Liver (tissue), 9 donors: Measurements from ENCODE around the gene EDIL3. TPM values are rescaled to one million over a fixed set of nuclear protein-coding genes. Genes with fewer than 3 reads are reported as not detected.

ENCODE experiments used
- DNase-seq: peaks from one replicate; pipeline ENCODE4 v3.0.0-alpha.2; 2017; ENCODE audit warnings: low spot score
- H3K27ac ChIP-seq, 2 donors: one replicate each; pipeline ENCODE4 v1.7.0; 2013; ENCODE audit warnings: inconsistent platforms in 2 of 2, low read length in 2 of 2, control low read depth in 1 of 2, low read depth in 1 of 2, mild to moderate bottlenecking in 1 of 2
- H3K27me3 ChIP-seq, 4 donors: one replicate each; pipeline versions ENCODE4 v1.6.1 to v1.7.0; 2013; ENCODE audit warnings: low read length in 3 of 4, inconsistent platforms in 1 of 4, mild to moderate bottlenecking in 1 of 4, moderate library complexity in 1 of 4; ENCODE audit not compliant: control insufficient read depth in 4 of 4, insufficient read depth in 4 of 4
- H3K36me3 ChIP-seq, 4 donors: one replicate each; pipeline versions ENCODE4 v1.6.1 to v1.7.0; 2013; ENCODE audit warnings: low read length in 3 of 4, mild to moderate bottlenecking in 3 of 4, low read depth in 1 of 4, moderate library complexity in 1 of 4; ENCODE audit not compliant: control insufficient read depth in 4 of 4, insufficient read depth in 3 of 4
- H3K4me1 ChIP-seq, 4 donors: one replicate each; pipeline versions ENCODE4 v1.6.1 to v1.7.0; 2013; ENCODE audit warnings: low read length in 3 of 4, mild to moderate bottlenecking in 3 of 4, moderate library complexity in 1 of 4; ENCODE audit not compliant: control insufficient read depth in 4 of 4, insufficient read depth in 4 of 4
- H3K4me3 ChIP-seq, 3 donors: one replicate each; pipeline versions ENCODE4 v1.6.1 to v1.7.0; 2013; ENCODE audit warnings: low read length in 3 of 3, control low read depth in 1 of 3, low read depth in 1 of 3, mild to moderate bottlenecking in 1 of 3
- H3K9ac ChIP-seq, 2 donors: one replicate each; pipeline ENCODE4 v1.7.0; 2013; ENCODE audit warnings: low read length in 2 of 2, mild to moderate bottlenecking in 2 of 2, moderate library complexity in 2 of 2, control low read depth in 1 of 2, low read depth in 1 of 2
- H3K9me3 ChIP-seq, 4 donors: one replicate each; pipeline versions ENCODE4 v1.6.1 to v1.7.0; 2013; ENCODE audit warnings: low read length in 3 of 4; ENCODE audit not compliant: control insufficient read depth in 4 of 4
- EGR1 ChIP-seq, 2 donors: IDR thresholded peaks; 2 replicates each; pipeline ENCODE4 v1.6.1; 2016 to 2018; ENCODE audit warnings: antibody characterized with exemption in 2 of 2, low read depth in 2 of 2
- FOXA1 ChIP-seq: IDR thresholded peaks from 2 replicates; pipeline ENCODE4 v1.6.1; 2016; ENCODE audit warnings: antibody characterized with exemption
- FOXA2 ChIP-seq: IDR thresholded peaks from 2 replicates; pipeline ENCODE4 v1.6.1; 2016; ENCODE audit warnings: antibody characterized with exemption
- HNF4A ChIP-seq, 2 donors: conservative IDR thresholded peaks; 2 replicates each; pipeline ENCODE4 v1.6.1; 2016; ENCODE audit warnings: antibody characterized with exemption in 2 of 2, mild to moderate bottlenecking in 2 of 2
- JUND ChIP-seq, 2 donors: IDR thresholded peaks; 2 replicates each; pipeline ENCODE4 v1.6.1; 2016; ENCODE audit warnings: antibody characterized with exemption in 2 of 2
- NR2F2 ChIP-seq: IDR thresholded peaks from 2 replicates; pipeline ENCODE4 v1.6.1; 2016; ENCODE audit warnings: antibody characterized with exemption
- RAD21 ChIP-seq, 2 donors: IDR thresholded peaks; 2 replicates each; pipeline ENCODE4 v1.6.1; 2016; ENCODE audit warnings: antibody characterized with exemption in 2 of 2, mild to moderate bottlenecking in 2 of 2
- RXRA ChIP-seq, 2 donors: IDR thresholded peaks; 2 replicates each; pipeline ENCODE4 v1.6.1; 2017 to 2018; ENCODE audit warnings: antibody characterized with exemption in 2 of 2, mild to moderate bottlenecking in 1 of 2
- TAF1 ChIP-seq: conservative IDR thresholded peaks from 2 replicates; pipeline ENCODE4 v1.6.1; 2016; ENCODE audit warnings: antibody characterized with exemption, mild to moderate bottlenecking
- YY1 ChIP-seq: IDR thresholded peaks from 2 replicates; pipeline ENCODE4 v1.6.1; 2016; ENCODE audit warnings: antibody characterized with exemption, mild to moderate bottlenecking
- WGBS: extraction: QIAGEN DNeasy Blood & Tissue Kit; methylation state at CpG from one replicate; pipeline ENCODE4 v1.1.7; 2013; 5-methylcytosine and 5-hydroxymethylcytosine counted together
- polyA plus RNA-seq, 2 donors: library from polyadenylated mRNA; stranded (reverse) in 1 of 2; unstranded in 1 of 2; fragments of 200-250 nt in 1 of 2; fragments of >200 nt in 1 of 2; fragmentation: Nextera tagmentation in 1 of 2; extraction: Ambion mirVana in 1 of 2; gene quantifications; one replicate each; pipeline versions ENCODE4 v1.2.1 to v1.2.3, GENCODE V29; 2013 to 2015
- total RNA-seq, 2 donors: library from RNA; depleted of rRNA; stranded (reverse); fragments of >200 nt; gene quantifications; one replicate each; pipeline ENCODE4 v1.2.3, GENCODE V29; 2014
- TF ChIP-seq, protein P1 (sequence below): fragments of 150-350 bp; IDR thresholded peaks from 2 replicates; pipeline ENCODE4 v1.5.1; 2017; ENCODE audit warnings: improper control_type of control experiment, low read depth, low read length; ENCODE audit not compliant: missing input control
- TF ChIP-seq, protein P2 (sequence below): IDR thresholded peaks from 2 replicates; pipeline ENCODE4 v1.6.1; 2016; ENCODE audit warnings: antibody characterized with exemption
- TF ChIP-seq, protein P3 (sequence below): IDR thresholded peaks from 2 replicates; pipeline ENCODE4 v1.6.1; 2016; ENCODE audit warnings: antibody characterized with exemption
- TF ChIP-seq, protein P4 (sequence below): IDR thresholded peaks from 2 replicates; pipeline ENCODE4 v1.6.1; 2016; ENCODE audit warnings: antibody characterized with exemption, mild to moderate bottlenecking
- TF ChIP-seq, protein P5 (sequence below): IDR thresholded peaks from 2 replicates; pipeline ENCODE4 v1.6.1; 2016; ENCODE audit warnings: antibody characterized with exemption
- donor health status: healthy.
- donor health status: healthy.
- donor health status: healthy.
- donor health status: healthy.
- donor health status: healthy.

Gene EDIL3
- total and polyA plus RNA-seq, 4 donors, result 0.33 to 12.0 (median 0.76) TPM

DNA sequence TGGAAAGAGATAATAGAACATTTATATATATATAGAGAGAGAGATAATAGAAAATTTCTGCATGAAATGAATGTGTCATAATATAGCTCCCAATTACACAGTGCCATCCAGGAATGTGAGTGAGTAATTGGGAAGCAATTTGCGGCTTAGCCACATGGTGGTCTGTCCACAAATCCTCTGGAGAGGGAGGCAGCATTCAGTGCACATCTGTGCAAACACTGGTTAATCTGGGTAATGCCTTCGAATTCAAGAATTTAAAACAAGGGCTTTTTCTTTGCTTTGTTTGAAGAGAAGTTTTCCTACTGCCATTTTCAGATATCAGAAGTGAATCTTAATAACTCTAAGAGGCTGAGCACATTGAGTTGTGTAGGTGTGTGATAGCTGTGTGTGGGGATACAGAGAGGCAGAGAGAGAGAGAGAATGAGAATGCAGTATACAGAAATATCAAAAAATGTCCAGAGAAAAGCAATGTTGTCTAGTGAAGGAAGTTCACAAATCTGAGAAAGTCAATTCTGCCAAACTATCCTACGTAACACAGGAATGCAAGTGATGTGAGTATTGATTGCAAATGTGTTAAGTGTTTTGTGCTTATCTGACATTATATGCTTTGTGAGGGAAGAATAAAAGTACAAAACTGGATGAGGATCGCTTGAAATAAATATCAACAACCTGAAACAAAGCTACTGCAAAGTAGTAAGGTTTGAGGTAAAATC, 134.6 kb downstream of the EDIL3 start:
- no peak for DNase-seq
- Histone ChIP-seq H3K9me3 (no peaks in the 10 kb centered on the region), H3K27me3 (no peaks in the 10 kb centered on the region), H3K9ac (no peak overlapping the region), H3K4me3 (no peak overlapping the region), H3K36me3 (no peaks in the 10 kb centered on the region), H3K4me1 (no peaks in the 10 kb centered on the region), H3K27ac (no peak overlapping the region)
- 64% methylated on average over 4 of the region's 4 CpGs for WGBS
- TF ChIP-seq FOXA1, result no peak
- TF ChIP-seq, protein P1, sequence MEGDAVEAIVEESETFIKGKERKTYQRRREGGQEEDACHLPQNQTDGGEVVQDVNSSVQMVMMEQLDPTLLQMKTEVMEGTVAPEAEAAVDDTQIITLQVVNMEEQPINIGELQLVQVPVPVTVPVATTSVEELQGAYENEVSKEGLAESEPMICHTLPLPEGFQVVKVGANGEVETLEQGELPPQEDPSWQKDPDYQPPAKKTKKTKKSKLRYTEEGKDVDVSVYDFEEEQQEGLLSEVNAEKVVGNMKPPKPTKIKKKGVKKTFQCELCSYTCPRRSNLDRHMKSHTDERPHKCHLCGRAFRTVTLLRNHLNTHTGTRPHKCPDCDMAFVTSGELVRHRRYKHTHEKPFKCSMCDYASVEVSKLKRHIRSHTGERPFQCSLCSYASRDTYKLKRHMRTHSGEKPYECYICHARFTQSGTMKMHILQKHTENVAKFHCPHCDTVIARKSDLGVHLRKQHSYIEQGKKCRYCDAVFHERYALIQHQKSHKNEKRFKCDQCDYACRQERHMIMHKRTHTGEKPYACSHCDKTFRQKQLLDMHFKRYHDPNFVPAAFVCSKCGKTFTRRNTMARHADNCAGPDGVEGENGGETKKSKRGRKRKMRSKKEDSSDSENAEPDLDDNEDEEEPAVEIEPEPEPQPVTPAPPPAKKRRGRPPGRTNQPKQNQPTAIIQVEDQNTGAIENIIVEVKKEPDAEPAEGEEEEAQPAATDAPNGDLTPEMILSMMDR, result no peak
- TF ChIP-seq YY1, result no peak
- TF ChIP-seq, protein P2, sequence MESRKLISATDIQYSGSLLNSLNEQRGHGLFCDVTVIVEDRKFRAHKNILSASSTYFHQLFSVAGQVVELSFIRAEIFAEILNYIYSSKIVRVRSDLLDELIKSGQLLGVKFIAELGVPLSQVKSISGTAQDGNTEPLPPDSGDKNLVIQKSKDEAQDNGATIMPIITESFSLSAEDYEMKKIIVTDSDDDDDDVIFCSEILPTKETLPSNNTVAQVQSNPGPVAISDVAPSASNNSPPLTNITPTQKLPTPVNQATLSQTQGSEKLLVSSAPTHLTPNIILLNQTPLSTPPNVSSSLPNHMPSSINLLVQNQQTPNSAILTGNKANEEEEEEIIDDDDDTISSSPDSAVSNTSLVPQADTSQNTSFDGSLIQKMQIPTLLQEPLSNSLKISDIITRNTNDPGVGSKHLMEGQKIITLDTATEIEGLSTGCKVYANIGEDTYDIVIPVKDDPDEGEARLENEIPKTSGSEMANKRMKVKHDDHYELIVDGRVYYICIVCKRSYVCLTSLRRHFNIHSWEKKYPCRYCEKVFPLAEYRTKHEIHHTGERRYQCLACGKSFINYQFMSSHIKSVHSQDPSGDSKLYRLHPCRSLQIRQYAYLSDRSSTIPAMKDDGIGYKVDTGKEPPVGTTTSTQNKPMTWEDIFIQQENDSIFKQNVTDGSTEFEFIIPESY, result no peak
- TF ChIP-seq RXRA (IDR thresholded peaks at IDR 0.05), result no peak
- no peak for TF ChIP-seq HNF4A (conservative IDR thresholded peaks at IDR 0.05)
- TF ChIP-seq, protein P3, sequence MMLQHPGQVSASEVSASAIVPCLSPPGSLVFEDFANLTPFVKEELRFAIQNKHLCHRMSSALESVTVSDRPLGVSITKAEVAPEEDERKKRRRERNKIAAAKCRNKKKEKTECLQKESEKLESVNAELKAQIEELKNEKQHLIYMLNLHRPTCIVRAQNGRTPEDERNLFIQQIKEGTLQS, result no peak
- TF ChIP-seq, protein P4, sequence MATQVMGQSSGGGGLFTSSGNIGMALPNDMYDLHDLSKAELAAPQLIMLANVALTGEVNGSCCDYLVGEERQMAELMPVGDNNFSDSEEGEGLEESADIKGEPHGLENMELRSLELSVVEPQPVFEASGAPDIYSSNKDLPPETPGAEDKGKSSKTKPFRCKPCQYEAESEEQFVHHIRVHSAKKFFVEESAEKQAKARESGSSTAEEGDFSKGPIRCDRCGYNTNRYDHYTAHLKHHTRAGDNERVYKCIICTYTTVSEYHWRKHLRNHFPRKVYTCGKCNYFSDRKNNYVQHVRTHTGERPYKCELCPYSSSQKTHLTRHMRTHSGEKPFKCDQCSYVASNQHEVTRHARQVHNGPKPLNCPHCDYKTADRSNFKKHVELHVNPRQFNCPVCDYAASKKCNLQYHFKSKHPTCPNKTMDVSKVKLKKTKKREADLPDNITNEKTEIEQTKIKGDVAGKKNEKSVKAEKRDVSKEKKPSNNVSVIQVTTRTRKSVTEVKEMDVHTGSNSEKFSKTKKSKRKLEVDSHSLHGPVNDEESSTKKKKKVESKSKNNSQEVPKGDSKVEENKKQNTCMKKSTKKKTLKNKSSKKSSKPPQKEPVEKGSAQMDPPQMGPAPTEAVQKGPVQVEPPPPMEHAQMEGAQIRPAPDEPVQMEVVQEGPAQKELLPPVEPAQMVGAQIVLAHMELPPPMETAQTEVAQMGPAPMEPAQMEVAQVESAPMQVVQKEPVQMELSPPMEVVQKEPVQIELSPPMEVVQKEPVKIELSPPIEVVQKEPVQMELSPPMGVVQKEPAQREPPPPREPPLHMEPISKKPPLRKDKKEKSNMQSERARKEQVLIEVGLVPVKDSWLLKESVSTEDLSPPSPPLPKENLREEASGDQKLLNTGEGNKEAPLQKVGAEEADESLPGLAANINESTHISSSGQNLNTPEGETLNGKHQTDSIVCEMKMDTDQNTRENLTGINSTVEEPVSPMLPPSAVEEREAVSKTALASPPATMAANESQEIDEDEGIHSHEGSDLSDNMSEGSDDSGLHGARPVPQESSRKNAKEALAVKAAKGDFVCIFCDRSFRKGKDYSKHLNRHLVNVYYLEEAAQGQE, result no peak
- TF ChIP-seq EGR1 (IDR thresholded peaks at IDR 0.05; ENCODE audit: low read depth in 2 of 2), result no peak
- TF ChIP-seq, protein P5, sequence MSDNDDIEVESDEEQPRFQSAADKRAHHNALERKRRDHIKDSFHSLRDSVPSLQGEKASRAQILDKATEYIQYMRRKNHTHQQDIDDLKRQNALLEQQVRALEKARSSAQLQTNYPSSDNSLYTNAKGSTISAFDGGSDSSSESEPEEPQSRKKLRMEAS, result no peak
- TF ChIP-seq JUND (IDR thresholded peaks at IDR 0.05), result no peak
- no peak for TF ChIP-seq FOXA2
- no peak for TF ChIP-seq TAF1
- no peak for TF ChIP-seq NR2F2
- TF ChIP-seq RAD21 (IDR thresholded peaks at IDR 0.05), result no peak

DNA sequence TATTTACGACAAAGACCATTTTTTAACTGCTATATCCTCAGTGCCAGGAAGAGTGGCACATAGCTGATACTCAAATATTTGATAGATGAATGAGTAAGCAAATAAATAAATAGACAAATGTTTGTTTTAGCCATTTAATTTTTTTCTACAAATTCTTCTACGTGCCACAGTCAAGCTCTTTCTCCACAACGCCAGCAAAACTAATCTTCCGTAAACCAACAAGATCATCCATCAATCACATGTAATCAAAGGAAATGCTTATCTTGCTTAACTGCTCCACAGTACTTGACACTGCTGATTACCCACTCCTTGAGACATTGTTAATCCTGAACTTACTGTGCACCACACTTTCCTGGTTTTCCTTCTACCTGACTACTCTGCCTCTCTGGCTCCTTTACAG, 136.7 kb downstream of the EDIL3 start:
- H3K9me3 ChIP-seq, result no peaks in the 10 kb centered on the region
- no peaks in the 10 kb centered on the region for H3K4me1 ChIP-seq
- WGBS, result 62% methylated on average over 4 of the region's 4 CpGs

More for the DNA sequence above, 136.7 kb downstream of the EDIL3 start:
- TF ChIP-seq JUND (IDR thresholded peaks at IDR 0.05) (no peak), RAD21 (IDR thresholded peaks at IDR 0.05) (no peak), NR2F2 (no peak), FOXA1 (no peak)
- TF ChIP-seq, protein P4, result no peak
- TF ChIP-seq, protein P5, result no peak
- TF ChIP-seq, protein P2, result no peak
- Histone ChIP-seq H3K27ac (no peak overlapping the region), H3K36me3 (no peaks in the 10 kb centered on the region), H3K4me3 (no peak overlapping the region), H3K9ac (no peak overlapping the region), H3K27me3 (no peaks in the 10 kb centered on the region)
- no peak for DNase-seq
